Testis (tissue), 3 donors: ENCODE data around the gene PGAM2. TPM values are rescaled to one million over a fixed set of nuclear protein-coding genes. Genes with fewer than 3 reads are reported as not detected.

Experiments
- DNase-seq: peaks from one replicate; pipeline ENCODE4 v3.0.0-alpha.2; 2019
- H3K27ac ChIP-seq, 2 donors: fragments of 200-600 bp; sonication (generic); one replicate each; pipeline ENCODE4 v1.5.1; 2019
- H3K27me3 ChIP-seq: fragments of 200-600 bp; sonication (generic); one replicate; pipeline ENCODE4 v1.5.1; 2019
- H3K36me3 ChIP-seq: fragments of 200-600 bp; sonication (generic); one replicate; pipeline ENCODE4 v1.5.1; 2017; ENCODE audit warnings: low read depth; ENCODE audit errors: missing control alignments
- H3K4me1 ChIP-seq: fragments of 200-600 bp; sonication (generic); one replicate; pipeline ENCODE4 v1.5.1; 2019
- H3K4me3 ChIP-seq, 2 donors: fragments of 200-600 bp; sonication (generic); one replicate each; pipeline ENCODE4 v1.5.1; 2017 to 2019
- H3K9me3 ChIP-seq: fragments of 200-600 bp; sonication (generic); one replicate; pipeline ENCODE4 v1.5.1; 2017
- POLR2A ChIP-seq: fragments of 450-650 bp; IDR thresholded peaks from one replicate; pipeline ENCODE4 v1.6.1; 2017; ENCODE audit warnings: antibody characterized with exemption, mild to moderate bottlenecking, moderate library complexity
- WGBS, 2 donors: methylation state at CpG; one replicate each; pipeline ENCODE4 v1.1.5; 2018; 5-methylcytosine and 5-hydroxymethylcytosine counted together
- intact Hi-C: fragments of 100-400 bp; cut with DNase I; formaldehyde crosslinking; loops from one replicate; pipeline ENCODE4 v1.15.1; 2023; ENCODE audit warnings: low total_unique reads
- polyA plus RNA-seq: library from polyadenylated mRNA; stranded (reverse); fragments of 350-450 nt; fragmentation: Illumina TruSeq; extraction: RNeasy Lipid Tissue Mini Kit (QIAGEN cat#74804); gene quantifications from one replicate; pipeline ENCODE4 v1.2.3, GENCODE V29; 2014; ENCODE audit warnings: low read depth, low replicate concordance; ENCODE audit not compliant: insufficient read depth
- total RNA-seq, 2 donors: library from RNA; depleted of rRNA; stranded (reverse); fragments of >200 nt; gene quantifications; one replicate each; pipeline ENCODE4 v1.2.3, GENCODE V29; 2016
- TF ChIP-seq, protein P1 (sequence below), 3 experiments: fragments of 450-650 bp in 2 of 3; fragments of 200-600 bp in 1 of 3; sonication (generic) in 1 of 3; IDR thresholded peaks; one replicate each; pipeline ENCODE4 v1.5.1; 2016 to 2019; ENCODE audit warnings: antibody characterized with exemption in 3 of 3, mild to moderate bottlenecking in 2 of 3, moderate library complexity in 1 of 3

The PGAM2 gene
- total and polyA plus RNA-seq, 3 donors from 2014 or later: 85.1 to 298 (median 139) TPM

GRCh38 chr7:44095781-44096180, 30.4 kb upstream of the PGAM2 start:
- Histone ChIP-seq H3K9me3 (no peaks in the 10 kb centered on the region), H3K27me3 (no peaks in the 10 kb centered on the region), H3K27ac (peak overlapping the region in 1 of 2 donors; percentile 53), H3K36me3 (no peaks in the 10 kb centered on the region), H3K4me3 (no peak overlapping the region), H3K4me1 (peaks cover 22% of the 10 kb centered on the region)
- 86 to 92% methylated on average over 3 of the region's 3 CpGs for WGBS, 2 donors
- TF ChIP-seq, protein P1, sequence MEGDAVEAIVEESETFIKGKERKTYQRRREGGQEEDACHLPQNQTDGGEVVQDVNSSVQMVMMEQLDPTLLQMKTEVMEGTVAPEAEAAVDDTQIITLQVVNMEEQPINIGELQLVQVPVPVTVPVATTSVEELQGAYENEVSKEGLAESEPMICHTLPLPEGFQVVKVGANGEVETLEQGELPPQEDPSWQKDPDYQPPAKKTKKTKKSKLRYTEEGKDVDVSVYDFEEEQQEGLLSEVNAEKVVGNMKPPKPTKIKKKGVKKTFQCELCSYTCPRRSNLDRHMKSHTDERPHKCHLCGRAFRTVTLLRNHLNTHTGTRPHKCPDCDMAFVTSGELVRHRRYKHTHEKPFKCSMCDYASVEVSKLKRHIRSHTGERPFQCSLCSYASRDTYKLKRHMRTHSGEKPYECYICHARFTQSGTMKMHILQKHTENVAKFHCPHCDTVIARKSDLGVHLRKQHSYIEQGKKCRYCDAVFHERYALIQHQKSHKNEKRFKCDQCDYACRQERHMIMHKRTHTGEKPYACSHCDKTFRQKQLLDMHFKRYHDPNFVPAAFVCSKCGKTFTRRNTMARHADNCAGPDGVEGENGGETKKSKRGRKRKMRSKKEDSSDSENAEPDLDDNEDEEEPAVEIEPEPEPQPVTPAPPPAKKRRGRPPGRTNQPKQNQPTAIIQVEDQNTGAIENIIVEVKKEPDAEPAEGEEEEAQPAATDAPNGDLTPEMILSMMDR (IDR thresholded peaks at IDR 0.05): no peak
- TF ChIP-seq POLR2A: no peak
- intact Hi-C loops: no loop called here
- no peak for DNase-seq

- TF ChIP-seq POLR2A: no peak
- TF ChIP-seq, protein P1 (IDR thresholded peaks at IDR 0.05): no peak
- intact Hi-C loops: no loop called here
- Histone ChIP-seq H3K4me1 (peaks cover 18% of the 10 kb centered on the region), H3K36me3 (no peaks in the 10 kb centered on the region), H3K9me3 (no peaks in the 10 kb centered on the region), H3K27me3 (no peaks in the 10 kb centered on the region), H3K27ac (peak overlapping the region; percentile 10 to 53), H3K4me3 (no peak overlapping the region)
- WGBS, 2 donors: 39 to 53% methylated on average over 2 of the region's 2 CpGs
- DNase-seq: no peak
Observed at GRCh38 chr7:44094883-44095592, 29.7 kb upstream of the PGAM2 start.

DNA sequence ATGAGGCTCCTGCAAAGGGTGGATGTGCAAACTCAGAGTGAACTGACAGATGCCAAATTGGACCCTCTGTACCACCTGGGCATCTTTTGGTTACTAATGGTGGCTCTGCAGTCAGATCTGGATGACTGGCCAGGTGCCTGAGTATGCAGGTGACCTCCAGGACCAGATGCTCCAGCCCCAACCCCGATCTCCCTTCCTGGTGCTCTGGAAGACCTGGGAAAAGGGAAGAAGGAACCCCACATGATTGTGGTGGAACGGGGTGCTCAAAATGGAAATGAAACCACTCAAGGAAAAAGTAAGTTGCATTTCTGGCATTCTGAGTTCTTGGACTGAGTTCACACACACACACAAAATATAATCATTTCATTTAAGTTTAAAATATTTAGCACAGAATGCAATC, 29.0 kb upstream of the PGAM2 start:
- intact Hi-C loops: no loop called here
- Histone ChIP-seq H3K36me3 (no peaks in the 10 kb centered on the region), H3K27me3 (no peaks in the 10 kb centered on the region), H3K4me3 (no peak overlapping the region), H3K27ac (peak overlapping the region; percentile 10 to 53), H3K9me3 (no peaks in the 10 kb centered on the region), H3K4me1 (peaks cover 18% of the 10 kb centered on the region)
- no peak for TF ChIP-seq POLR2A
- TF ChIP-seq, protein P1 (IDR thresholded peaks at IDR 0.05): no peak
- WGBS, 2 donors: 41 to 57% methylated on average over 2 of the region's 2 CpGs
- DNase-seq: no peak

GRCh38 chr7:44093102-44093641, 27.8 kb upstream of the PGAM2 start:
- Histone ChIP-seq H3K9me3 (no peaks in the 10 kb centered on the region), H3K4me1 (peaks cover 22% of the 10 kb centered on the region), H3K36me3 (no peaks in the 10 kb centered on the region), H3K27me3 (no peaks in the 10 kb centered on the region), H3K27ac (peak overlapping the region in 1 of 2 donors; percentile 53), H3K4me3 (no peak overlapping the region)
- intact Hi-C loops: no loop called here
- no peak for DNase-seq
- WGBS, 2 donors: 73 to 90% methylated on average over 6 of the region's 6 CpGs
- TF ChIP-seq, protein P1 (IDR thresholded peaks at IDR 0.05): no peak
- TF ChIP-seq POLR2A: no peak
